HG03342 (cell line): ENCODE data around the gene NT5DC2.

ENCODE experiments used
- ATAC-seq: cut with Tn5 transposase; IDR thresholded peaks from one replicate; pipeline ENCODE4 v1.9.1; 2021; ENCODE audit warnings: mild to moderate bottlenecking, moderate library complexity; ENCODE audit not compliant: unreplicated experiment

NT5DC2 gene

GRCh38 chr3:52525680-52526561 is 7.7 kb downstream of the NT5DC2 start:
- no peak for ATAC-seq

- no peak for ATAC-seq
Observed at GRCh38 chr3:52524752-52525679, 8.6 kb downstream of the NT5DC2 start.

- ATAC-seq = no peak
Observed at GRCh38 chr3:52524258-52524751, 9.4 kb downstream of the NT5DC2 start.

GRCh38 chr3:52523386-52524257 is 10.0 kb downstream of the NT5DC2 start:
- ATAC-seq = no peak

GRCh38 chr3:52522651-52523251 is 10.9 kb downstream of the NT5DC2 start:
- no peak for ATAC-seq

- no peak for ATAC-seq
Observed at GRCh38 chr3:52521881-52522650, 11.6 kb downstream of the NT5DC2 start.

- no peak for ATAC-seq
Observed at GRCh38 chr3:52521488-52521824, 12.2 kb downstream of the NT5DC2 start.

GRCh38 chr3:52520716-52521487 is 12.8 kb downstream of the NT5DC2 start:
- ATAC-seq = no peak

- no peak for ATAC-seq
Observed at GRCh38 chr3:52520141-52520667, 13.5 kb downstream of the NT5DC2 start.

- ATAC-seq = no peak
Observed at GRCh38 chr3:52519445-52520140, 14.1 kb downstream of the NT5DC2 start.

GRCh38 chr3:52518723-52519444 is 14.8 kb downstream of the NT5DC2 start:
- ATAC-seq = no peak

- no peak for ATAC-seq
Observed at GRCh38 chr3:52517796-52518722, 15.6 kb downstream of the NT5DC2 start.

- no peak for ATAC-seq
Observed at GRCh38 chr3:52516509-52517195, 17.0 kb downstream of the NT5DC2 start.

- no peak for ATAC-seq
Observed at GRCh38 chr3:52515192-52515591, 18.5 kb downstream of the NT5DC2 start.

- ATAC-seq = no peak
Observed at GRCh38 chr3:52514576-52514975, 19.1 kb downstream of the NT5DC2 start.

- ATAC-seq = no peak
Observed at GRCh38 chr3:52513281-52513680, 20.4 kb downstream of the NT5DC2 start.
